PC-9 (cell line): ENCODE data around the gene MEGF8. TPM values are rescaled to one million over a fixed set of nuclear protein-coding genes. Genes with fewer than 3 reads are reported as not detected.

Experiments used
- BruUV-seq: library from RNA; stranded (reverse); fragments of 400-500 nt; replicated peaks from 2 replicates; lab custom pipeline; 2021; lab: Mats Ljungman, UMichigan
- CTCF ChIA-PET: fragments of 300-600 bp; sonication (Branson Sonifier 250); formaldehyde crosslinking; loops from one replicate; lab custom pipeline; 2022; ENCODE audit warnings: antibody characterized with exemption; lab: Charles Lee
- POLR2A ChIA-PET: fragments of 300-600 bp; sonication (Branson Sonifier 250); formaldehyde crosslinking; loops from one replicate; lab custom pipeline; 2022; ENCODE audit warnings: antibody characterized with exemption; ENCODE audit not compliant: unreplicated experiment; lab: Charles Lee
- DNase-seq, 2 experiments: peaks; one replicate each; pipeline versions ENCODE4 v3.0.0 to v3.0.0-alpha.2; 2015 to 2022; ENCODE audit warnings: mixed read lengths in 1 of 2
- H2AFZ ChIP-seq: fragments of 200-600 bp; sonication (generic); 2 replicates; pipeline ENCODE4 v1.8.1; 2017; ENCODE audit warnings: antibody characterized with exemption
- H3F3A ChIP-seq: fragments of 200-600 bp; sonication (generic); 2 replicates; pipeline ENCODE4 v1.8.1; 2017; ENCODE audit warnings: antibody characterized with exemption, mild to moderate bottlenecking, low read depth; ENCODE audit not compliant: insufficient read depth
- H3K27ac ChIP-seq: fragments of 200-600 bp; sonication (generic); 2 replicates; pipeline ENCODE4 v1.6.1; 2016; ENCODE audit warnings: mixed run types
- H3K27me3 ChIP-seq: fragments of 200-600 bp; sonication (generic); 2 replicates; pipeline ENCODE4 v1.6.1; 2016; ENCODE audit warnings: low read depth, mixed run types; ENCODE audit not compliant: insufficient read depth
- H3K36me3 ChIP-seq: fragments of 200-600 bp; sonication (generic); 2 replicates; pipeline ENCODE4 v1.6.1; 2016; ENCODE audit warnings: low read depth, mixed run types
- H3K4me1 ChIP-seq: fragments of 200-600 bp; sonication (generic); replicated peaks from 2 replicates; pipeline ENCODE4 v1.6.1; 2016; ENCODE audit warnings: mixed run types; ENCODE audit not compliant: insufficient read depth
- H3K4me2 ChIP-seq: fragments of 200-600 bp; sonication (generic); 2 replicates; pipeline ENCODE4 v1.6.1; 2017; ENCODE audit warnings: mixed run types
- H3K4me3 ChIP-seq: fragments of 200-600 bp; sonication (generic); 2 replicates; pipeline ENCODE4 v1.6.1; 2016; ENCODE audit warnings: mixed run types
- H3K79me2 ChIP-seq: fragments of 200-600 bp; sonication (generic); 2 replicates; pipeline ENCODE4 v1.6.1; 2017; ENCODE audit warnings: low read depth, mixed run types
- H3K9me2 ChIP-seq: fragments of 200-600 bp; sonication (generic); 2 replicates; pipeline ENCODE4 v1.8.1; 2017; ENCODE audit warnings: mild to moderate bottlenecking; ENCODE audit not compliant: insufficient read depth
- H3K9me3 ChIP-seq: fragments of 200-600 bp; sonication (generic); 2 replicates; pipeline ENCODE4 v1.8.1; 2016; ENCODE audit warnings: low read depth; ENCODE audit not compliant: insufficient read depth
- H4K20me1 ChIP-seq: fragments of 200-600 bp; sonication (generic); 2 replicates; pipeline ENCODE4 v1.8.1; 2017; ENCODE audit not compliant: insufficient read depth
- CTCF ChIP-seq: fragments of 200-600 bp; sonication (generic); conservative IDR thresholded peaks from 2 replicates; pipeline ENCODE4 v1.6.1; 2017; ENCODE audit warnings: mixed run types, antibody characterized with exemption, mild to moderate bottlenecking, moderate library complexity
- EZH2 ChIP-seq: fragments of 200-600 bp; sonication (generic); IDR thresholded peaks from 2 replicates; pipeline ENCODE4 v1.8.0; 2017; ENCODE audit warnings: antibody characterized with exemption, low read depth
- intact Hi-C: fragments of 100-400 bp; cut with micrococcal nuclease; formaldehyde crosslinking; loops from one replicate; pipeline ENCODE4 v1.10.0; 2022; ENCODE audit not compliant: unreplicated experiment
- total RNA-seq: library from RNA; stranded (reverse); gene quantifications from 2 replicates; pipeline ENCODE4 v1.2.3, GENCODE V29; 2021

The MEGF8 gene
- total RNA-seq, 1 experiment from 2014 or later = 40.6 TPM

- Histone ChIP-seq H4K20me1 (no peaks in the 10 kb centered on the region), H3K27me3 (no peaks in the 10 kb centered on the region), H3F3A (0 out of 2 replicates have a peak, but pooled peaks cover 6% of the 10 kb centered on the region), H3K9me2 (no peaks in the 10 kb centered on the region), H3K4me2 (no peak overlapping the region), H2AFZ (no peak overlapping the region), H3K27ac (no peak overlapping the region), H3K4me1 (peaks cover 14% of the 10 kb centered on the region), H3K36me3 (no peaks in the 10 kb centered on the region), H3K4me3 (no peak overlapping the region), H3K79me2 (peaks cover 21% of the 10 kb centered on the region), H3K9me3 (no peaks in the 10 kb centered on the region)
- intact Hi-C loops = no loop called here
- TF ChIP-seq CTCF (no peak), EZH2 (no peak)
- ChIA-PET CTCF (interaction anchor here (0.7 kb wide), 1 partner anchor 199 kb away, joined by 3 read pairs; no protein-coding TSS in a partner anchor), POLR2A (no interaction called here)
- BruUV-seq = no TSS peak
- DNase-seq = no peak
Measured at GRCh38 chr19:42323473-42323851, 2.0 kb upstream of the MEGF8 start.

- H3K9me3 ChIP-seq = no peaks in the 10 kb centered on the region
- no peaks in the 10 kb centered on the region for H3K36me3 ChIP-seq
- BruUV-seq = no TSS peak
- H3K4me1 ChIP-seq = peaks cover 14% of the 10 kb centered on the region
- no peaks in the 10 kb centered on the region for H3K27me3 ChIP-seq
- TF ChIP-seq EZH2 = no peak
- TF ChIP-seq CTCF = no peak
- ChIA-PET POLR2A (no interaction called here), CTCF (no interaction called here)
- H2AFZ ChIP-seq = no peak overlapping the region
- 0 out of 2 replicates have a peak, but pooled peaks cover 6% of the 10 kb centered on the region for H3F3A ChIP-seq
- intact Hi-C loops = loop anchor here (2.0 kb wide), 2 partner anchors 73 to 191 kb away; partner anchors contain the start of gene POU2F2
- DNase-seq = no peak
- no peaks in the 10 kb centered on the region for H3K9me2 ChIP-seq
- no peak overlapping the region for H3K4me2 ChIP-seq
- H3K27ac ChIP-seq = no peak overlapping the region
- no peak overlapping the region for H3K4me3 ChIP-seq
- no peaks in the 10 kb centered on the region for H4K20me1 ChIP-seq
- H3K79me2 ChIP-seq = peaks cover 21% of the 10 kb centered on the region
Measured at GRCh38 chr19:42323852-42324654, 1.4 kb upstream of the MEGF8 start.

GRCh38 chr19:42324655-42325307 lies 654 bp upstream of the MEGF8 start:
- H3F3A ChIP-seq = 0 out of 2 replicates have a peak, but pooled peaks cover 6% of the 10 kb centered on the region
- H3K36me3 ChIP-seq = no peaks in the 10 kb centered on the region
- DNase-seq = no peak
- no peaks in the 10 kb centered on the region for H3K9me3 ChIP-seq
- H2AFZ ChIP-seq = no peak overlapping the region
- H4K20me1 ChIP-seq = no peaks in the 10 kb centered on the region
- no peaks in the 10 kb centered on the region for H3K27me3 ChIP-seq
- ChIA-PET CTCF (no interaction called here), POLR2A (no interaction called here)
- H3K27ac ChIP-seq = no peak overlapping the region
- BruUV-seq = no TSS peak
- H3K4me1 ChIP-seq = peaks cover 14% of the 10 kb centered on the region
- TF ChIP-seq EZH2 = no peak
- peak; percentile 85 for TF ChIP-seq CTCF
- H3K9me2 ChIP-seq = no peaks in the 10 kb centered on the region
- H3K4me2 ChIP-seq = peak overlapping the region; percentile 65
- H3K79me2 ChIP-seq = peaks cover 21% of the 10 kb centered on the region
- intact Hi-C loops = loop anchor here (1.0 to 5.0 kb wide), 7 partner anchors 22 to 216 kb away; partner anchors contain the start of genes PAFAH1B3, POU2F2 and PRR19
- H3K4me3 ChIP-seq = peak overlapping the region; percentile 44; the same call in 1 of the 2 replicates
